ENCODE measurements around the gene GLCCI1. TPM values are rescaled to one million over a fixed set of nuclear protein-coding genes. Genes with fewer than 3 reads are reported as not detected.
A peak's percentile ranks its signal among the peaks of the same experiment; 100 is the strongest.

The GLCCI1 gene
- total RNA-seq, 1 experiment from 2014 or later: 55.7 TPM

DNA sequence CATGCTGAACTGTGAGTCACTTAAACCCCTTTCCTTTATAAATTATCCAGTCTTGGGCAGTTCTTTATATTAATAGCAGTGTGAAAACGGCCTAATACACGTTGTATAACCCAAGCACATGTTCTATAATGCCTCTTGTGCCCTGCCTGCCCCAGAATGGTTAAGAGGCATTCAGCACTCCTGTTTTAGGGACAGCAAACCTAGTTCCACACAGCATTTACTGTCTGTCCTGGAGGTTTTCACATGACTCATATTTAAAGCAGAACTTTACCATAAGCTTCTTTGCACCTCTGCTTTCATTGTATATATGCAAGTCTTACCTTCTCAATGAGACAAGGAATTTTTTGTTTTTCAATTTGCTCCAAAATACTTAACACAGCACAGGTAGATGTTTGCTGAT, 148.6 kb downstream of the GLCCI1 start:
- Histone ChIP-seq H3K4me1 (ENCODE audit: low read length) (peaks cover 25% of the 10 kb centered on the region), H3K27me3 (ENCODE audit: low read length) (no peaks in the 10 kb centered on the region), H3K4me2 (ENCODE audit: low read depth, low read length, poor library complexity, severe bottlenecking) (no peak overlapping the region), H3K27ac (ENCODE audit: low read length) (no peak overlapping the region), H3K9ac (ENCODE audit: low read length) (no peak overlapping the region), H2AFZ (ENCODE audit: low read length) (no peak overlapping the region), H3K9me2 (replicated peaks; ENCODE audit: insufficient read depth, low read length) (no peaks in the 10 kb centered on the region), H4K20me1 (ENCODE audit: insufficient read depth, low read depth, low read length) (no peaks in the 10 kb centered on the region), H3K36me3 (ENCODE audit: insufficient read depth, low read length) (no peaks in the 10 kb centered on the region), H3K9me3 (ENCODE audit: low read length) (no peaks in the 10 kb centered on the region), H3K79me2 (ENCODE audit: low read length) (no peaks in the 10 kb centered on the region), H3K4me3 (ENCODE audit: low read length) (no peak overlapping the region)
- DNase-seq: no peak

DNA sequence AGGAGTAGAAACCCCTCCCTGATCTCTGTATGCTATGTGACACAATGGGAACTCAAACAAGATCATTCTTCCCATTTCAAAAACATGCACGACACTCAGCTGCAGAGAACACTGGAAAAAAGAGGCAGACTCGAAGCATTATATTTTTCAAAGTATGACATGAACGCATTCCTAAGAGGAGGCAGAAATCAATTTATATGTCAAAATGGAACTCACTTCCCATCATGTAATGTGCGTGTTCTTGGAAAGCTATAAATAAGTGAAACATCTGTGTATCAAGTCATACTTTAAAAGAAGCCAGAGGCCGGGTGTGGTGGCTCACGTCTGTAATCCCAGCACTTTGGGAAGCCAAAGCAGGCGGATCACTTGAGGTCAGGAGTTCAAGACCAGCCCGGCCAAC, 150.7 kb downstream of the GLCCI1 start:
- no peak overlapping the region for H2AFZ ChIP-seq (ENCODE audit: low read length)
- H3K9me2 ChIP-seq (replicated peaks; ENCODE audit: insufficient read depth, low read length): no peaks in the 10 kb centered on the region
- H4K20me1 ChIP-seq (ENCODE audit: insufficient read depth, low read depth, low read length): no peaks in the 10 kb centered on the region
- H3K4me3 ChIP-seq (ENCODE audit: low read length): no peak overlapping the region
- peaks cover 25% of the 10 kb centered on the region for H3K4me1 ChIP-seq (ENCODE audit: low read length)
- H3K79me2 ChIP-seq (ENCODE audit: low read length): no peaks in the 10 kb centered on the region
- H3K4me2 ChIP-seq (ENCODE audit: low read depth, low read length, poor library complexity, severe bottlenecking): no peak overlapping the region
- no peaks in the 10 kb centered on the region for H3K27me3 ChIP-seq (ENCODE audit: low read length)
- no peaks in the 10 kb centered on the region for H3K36me3 ChIP-seq (ENCODE audit: insufficient read depth, low read length)
- no peak for DNase-seq
- no peak overlapping the region for H3K9ac ChIP-seq (ENCODE audit: low read length)
- H3K9me3 ChIP-seq (ENCODE audit: low read length): no peaks in the 10 kb centered on the region
- H3K27ac ChIP-seq (ENCODE audit: low read length): no peak overlapping the region

DNA sequence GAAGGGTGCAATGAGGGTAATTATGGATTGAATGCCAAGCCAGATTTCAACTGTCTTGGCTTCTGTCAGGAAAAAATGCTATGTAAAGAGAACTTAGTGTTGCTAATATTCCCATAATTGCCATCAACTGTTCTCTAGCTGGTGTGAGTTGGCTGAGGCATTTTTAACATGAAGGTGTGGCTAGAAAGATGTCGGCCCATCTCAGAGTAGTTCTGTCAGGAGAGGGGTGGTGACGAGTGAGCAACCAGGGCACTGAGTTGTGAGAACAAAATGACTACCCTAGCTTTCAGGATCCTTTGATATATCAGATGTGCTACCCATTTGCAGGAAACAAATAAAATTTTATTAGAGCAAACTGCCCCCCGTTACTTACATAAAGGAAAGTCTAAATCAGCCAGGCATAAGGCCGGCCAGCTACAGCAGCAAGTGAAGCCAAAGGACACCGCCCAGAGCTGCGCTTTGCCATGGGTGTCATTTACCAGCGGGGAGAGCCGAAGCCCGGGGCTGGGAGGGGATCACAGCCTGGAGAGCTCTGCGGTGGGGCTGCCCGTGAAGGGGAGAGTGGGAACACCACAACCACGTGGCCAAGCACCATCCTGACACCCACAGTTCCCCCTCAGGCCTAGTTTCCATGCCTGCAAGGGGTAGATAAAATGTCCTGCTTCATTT, 151.9 kb downstream of the GLCCI1 start:
- Histone ChIP-seq H3K4me1 (ENCODE audit: low read length) (peaks cover 21% of the 10 kb centered on the region), H3K27me3 (ENCODE audit: low read length) (no peaks in the 10 kb centered on the region), H3K79me2 (ENCODE audit: low read length) (no peaks in the 10 kb centered on the region), H4K20me1 (ENCODE audit: insufficient read depth, low read depth, low read length) (no peaks in the 10 kb centered on the region), H3K9me2 (replicated peaks; ENCODE audit: insufficient read depth, low read length) (no peaks in the 10 kb centered on the region), H3K9me3 (ENCODE audit: low read length) (no peaks in the 10 kb centered on the region), H3K9ac (ENCODE audit: low read length) (no peak overlapping the region), H3K36me3 (ENCODE audit: insufficient read depth, low read length) (no peaks in the 10 kb centered on the region), H3K27ac (ENCODE audit: low read length) (no peak overlapping the region), H3K4me2 (ENCODE audit: low read depth, low read length, poor library complexity, severe bottlenecking) (no peak overlapping the region), H2AFZ (ENCODE audit: low read length) (no peak overlapping the region), H3K4me3 (ENCODE audit: low read length) (no peak overlapping the region)
- DNase-seq: no peak

DNA sequence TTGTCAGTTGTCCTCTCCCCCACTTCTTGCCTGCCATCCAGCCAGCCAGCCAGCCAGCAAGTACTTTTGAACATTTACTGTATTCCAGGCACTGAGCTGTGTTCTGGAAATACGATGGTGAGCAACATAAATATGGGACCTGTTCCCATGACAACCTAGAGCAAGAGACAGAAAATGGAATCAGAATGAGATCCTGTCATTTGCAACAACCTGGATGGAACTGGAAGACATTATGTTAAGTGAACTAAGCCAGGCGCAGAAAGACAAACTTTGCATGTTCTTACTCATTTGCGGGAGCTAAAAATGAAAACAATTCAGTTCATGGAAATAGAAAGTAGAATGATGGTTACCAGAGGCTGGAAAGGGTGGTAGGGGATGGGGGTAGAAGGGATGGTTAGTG, 152.6 kb downstream of the GLCCI1 start:
- DNase-seq: no peak
- Histone ChIP-seq H3K27ac (ENCODE audit: low read length) (no peak overlapping the region), H3K9ac (ENCODE audit: low read length) (no peak overlapping the region), H3K9me2 (replicated peaks; ENCODE audit: insufficient read depth, low read length) (no peaks in the 10 kb centered on the region), H4K20me1 (ENCODE audit: insufficient read depth, low read depth, low read length) (no peaks in the 10 kb centered on the region), H3K9me3 (ENCODE audit: low read length) (no peaks in the 10 kb centered on the region), H2AFZ (ENCODE audit: low read length) (no peak overlapping the region), H3K27me3 (ENCODE audit: low read length) (no peaks in the 10 kb centered on the region), H3K4me1 (ENCODE audit: low read length) (peaks cover 22% of the 10 kb centered on the region), H3K4me3 (ENCODE audit: low read length) (no peak overlapping the region), H3K79me2 (ENCODE audit: low read length) (no peaks in the 10 kb centered on the region), H3K4me2 (ENCODE audit: low read depth, low read length, poor library complexity, severe bottlenecking) (no peak overlapping the region), H3K36me3 (ENCODE audit: insufficient read depth, low read length) (no peaks in the 10 kb centered on the region)

DNA sequence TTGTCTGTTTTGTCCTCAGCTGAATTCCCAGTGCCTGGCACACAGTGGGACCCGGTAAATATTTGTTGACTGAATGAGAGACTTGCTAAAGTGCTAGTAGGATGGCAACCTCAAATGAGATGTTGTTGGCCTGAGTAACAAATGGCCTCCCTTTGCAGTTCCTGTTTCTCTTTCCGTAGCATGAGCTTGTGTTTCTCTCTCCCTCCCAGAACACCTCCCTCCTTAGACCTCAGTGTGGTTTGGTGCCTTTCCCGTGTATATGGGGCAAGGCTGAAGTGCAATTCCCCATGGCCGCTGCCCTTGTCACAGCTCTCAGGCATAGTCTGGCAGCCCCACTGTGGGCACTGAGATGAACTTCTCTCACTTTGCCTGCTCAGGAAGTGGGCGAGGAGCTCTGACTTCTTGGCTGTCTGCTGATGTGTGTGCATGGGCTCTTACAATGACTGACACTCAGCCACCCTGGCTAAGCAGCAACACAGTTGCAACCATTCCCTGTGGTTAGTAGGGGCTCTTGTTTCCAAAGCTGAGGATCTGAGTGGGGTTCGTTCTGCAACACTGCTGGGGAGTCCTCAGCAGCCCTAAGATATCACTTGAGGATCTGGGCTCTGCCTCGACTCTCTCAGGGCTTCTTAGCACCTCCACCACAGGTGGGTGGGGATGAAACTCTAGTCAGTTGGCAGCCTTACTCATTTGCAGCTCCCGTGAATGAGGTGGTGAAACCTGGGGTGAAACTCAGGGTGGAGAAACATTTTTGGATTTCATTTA, 157.3 kb downstream of the GLCCI1 start:
- no peak overlapping the region for H3K9ac ChIP-seq (ENCODE audit: low read length)

DNA sequence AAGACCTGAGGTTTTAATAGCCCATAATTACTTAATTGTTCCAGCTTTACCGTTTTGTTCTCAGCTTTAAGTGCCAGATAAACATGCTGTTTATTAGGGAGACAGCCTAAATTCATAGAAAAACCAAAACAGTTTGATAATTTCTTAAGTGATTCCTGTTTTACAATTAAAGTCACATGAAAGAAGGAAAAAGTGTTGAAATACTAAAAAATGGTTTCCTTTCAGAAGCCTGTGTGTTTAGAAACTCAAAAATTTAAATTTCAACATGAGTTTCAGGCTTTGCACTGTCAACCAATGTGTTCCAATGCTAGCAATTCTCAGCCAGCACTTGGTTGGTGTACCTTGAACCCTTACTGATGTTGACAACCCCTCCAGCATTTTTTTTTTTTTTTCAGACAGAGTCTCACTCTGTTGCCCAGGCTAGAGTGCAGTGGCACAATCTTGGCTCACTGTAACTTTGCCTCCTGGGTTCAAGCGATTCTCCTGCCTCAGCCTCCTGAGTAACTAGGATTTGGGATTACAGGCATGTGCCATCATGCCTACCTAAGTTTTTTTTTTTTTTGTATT, 158.1 kb downstream of the GLCCI1 start:
- Histone ChIP-seq H3K4me2 (ENCODE audit: low read depth, low read length, poor library complexity, severe bottlenecking) (no peak overlapping the region), H3K9ac (ENCODE audit: low read length) (no peak overlapping the region), H3K4me1 (ENCODE audit: low read length) (peaks cover 14% of the 10 kb centered on the region), H3K4me3 (ENCODE audit: low read length) (no peak overlapping the region), H2AFZ (ENCODE audit: low read length) (no peak overlapping the region), H3K79me2 (ENCODE audit: low read length) (no peaks in the 10 kb centered on the region), H3K36me3 (ENCODE audit: insufficient read depth, low read length) (no peaks in the 10 kb centered on the region), H4K20me1 (ENCODE audit: insufficient read depth, low read depth, low read length) (no peaks in the 10 kb centered on the region), H3K27me3 (ENCODE audit: low read length) (no peaks in the 10 kb centered on the region), H3K27ac (ENCODE audit: low read length) (no peak overlapping the region), H3K9me2 (replicated peaks; ENCODE audit: insufficient read depth, low read length) (no peaks in the 10 kb centered on the region), H3K9me3 (ENCODE audit: low read length) (no peaks in the 10 kb centered on the region)
- DNase-seq: no peak

More for the DNA sequence above, 157.3 kb downstream of the GLCCI1 start:
- Histone ChIP-seq H3K36me3 (ENCODE audit: insufficient read depth, low read length) (no peaks in the 10 kb centered on the region), H3K27me3 (ENCODE audit: low read length) (no peaks in the 10 kb centered on the region), H2AFZ (ENCODE audit: low read length) (peak overlapping the region; percentile 46; the same call in 1 of the 2 replicates), H3K27ac (ENCODE audit: low read length) (no peak overlapping the region), H3K4me2 (ENCODE audit: low read depth, low read length, poor library complexity, severe bottlenecking) (peak overlapping the region; percentile 2), H3K9me3 (ENCODE audit: low read length) (no peaks in the 10 kb centered on the region), H3K4me1 (ENCODE audit: low read length) (peaks cover 22% of the 10 kb centered on the region), H3K9me2 (replicated peaks; ENCODE audit: insufficient read depth, low read length) (no peaks in the 10 kb centered on the region), H3K4me3 (ENCODE audit: low read length) (no peak overlapping the region), H3K79me2 (ENCODE audit: low read length) (no peaks in the 10 kb centered on the region), H4K20me1 (ENCODE audit: insufficient read depth, low read depth, low read length) (no peaks in the 10 kb centered on the region)
- peak; percentile 51 for DNase-seq

DNA sequence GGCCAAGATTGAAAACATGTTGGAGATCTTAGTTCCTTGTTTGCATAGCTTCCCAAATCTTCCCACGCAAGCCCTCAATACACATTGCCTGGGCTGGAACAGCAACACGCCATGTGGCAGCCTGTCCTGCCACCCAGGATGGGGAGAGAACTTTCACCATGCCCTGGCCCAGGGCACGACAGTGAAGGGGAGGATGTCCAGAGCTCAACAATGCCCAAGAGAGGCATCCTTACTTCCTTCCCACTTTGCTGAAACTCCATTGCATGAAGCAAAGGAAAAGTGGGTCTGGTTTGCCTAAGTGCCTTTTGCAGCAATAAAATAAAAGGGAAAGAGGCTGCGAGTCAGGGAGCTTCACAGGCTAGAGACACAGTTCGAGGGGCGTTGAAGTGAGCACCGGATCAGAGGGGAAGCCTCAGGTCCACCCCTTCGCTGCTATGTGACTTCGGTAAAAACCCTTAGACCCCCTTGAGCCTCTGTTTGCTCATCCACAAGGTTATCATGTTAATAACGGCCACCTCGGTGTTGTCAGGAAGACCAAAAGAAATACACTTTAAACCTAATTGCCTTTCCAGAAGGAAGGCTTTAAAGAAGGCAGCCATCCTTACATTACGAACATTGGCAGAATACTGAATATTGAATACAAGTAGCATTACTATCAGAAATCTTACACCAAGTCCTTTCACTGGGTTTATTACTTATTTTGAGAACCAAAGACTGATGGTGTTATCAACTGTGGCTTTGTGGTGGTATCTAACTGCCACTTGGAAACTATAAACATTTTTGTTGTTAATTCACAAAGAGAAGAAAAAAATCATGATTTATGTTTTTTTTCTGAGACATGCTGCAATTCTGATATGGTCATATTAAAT, 160.1 kb downstream of the GLCCI1 start:
- no peaks in the 10 kb centered on the region for H3K9me3 ChIP-seq (ENCODE audit: low read length)
- H3K27me3 ChIP-seq (ENCODE audit: low read length): no peaks in the 10 kb centered on the region
- no peak overlapping the region for H3K4me2 ChIP-seq (ENCODE audit: low read depth, low read length, poor library complexity, severe bottlenecking)
- no peak overlapping the region for H2AFZ ChIP-seq (ENCODE audit: low read length)
- H3K9me2 ChIP-seq (replicated peaks; ENCODE audit: insufficient read depth, low read length): no peaks in the 10 kb centered on the region
- no peak for DNase-seq
- no peak overlapping the region for H3K27ac ChIP-seq (ENCODE audit: low read length)
- peaks cover 11% of the 10 kb centered on the region; the same call in 1 of the 2 replicates for H3K4me1 ChIP-seq (ENCODE audit: low read length)
- no peaks in the 10 kb centered on the region for H4K20me1 ChIP-seq (ENCODE audit: insufficient read depth, low read depth, low read length)
- H3K79me2 ChIP-seq (ENCODE audit: low read length): no peaks in the 10 kb centered on the region
- H3K4me3 ChIP-seq (ENCODE audit: low read length): no peak overlapping the region
- H3K36me3 ChIP-seq (ENCODE audit: insufficient read depth, low read length): no peaks in the 10 kb centered on the region
- H3K9ac ChIP-seq (ENCODE audit: low read length): no peak overlapping the region

DNA sequence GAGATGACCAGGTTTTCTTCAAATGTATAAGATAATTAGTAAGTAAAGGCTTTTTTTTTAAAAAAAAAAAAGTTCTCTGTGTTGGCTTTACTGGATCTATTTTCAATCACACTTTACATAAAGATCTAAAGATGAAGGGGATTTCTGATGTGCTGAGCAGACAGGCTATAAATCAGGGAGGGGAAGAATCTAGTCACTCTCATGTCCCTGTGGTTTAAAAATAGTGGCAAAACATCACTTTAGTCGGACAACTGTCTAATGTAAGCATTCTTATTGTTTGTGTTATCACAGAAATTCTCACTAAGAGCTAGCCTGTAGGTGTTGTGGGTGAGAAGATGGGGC, 160.7 kb downstream of the GLCCI1 start:
- Histone ChIP-seq H3K4me2 (ENCODE audit: low read depth, low read length, poor library complexity, severe bottlenecking) (no peak overlapping the region), H3K36me3 (ENCODE audit: insufficient read depth, low read length) (no peaks in the 10 kb centered on the region), H3K27ac (ENCODE audit: low read length) (no peak overlapping the region), H3K27me3 (ENCODE audit: low read length) (no peaks in the 10 kb centered on the region), H3K4me1 (ENCODE audit: low read length) (peaks cover 11% of the 10 kb centered on the region; the same call in 1 of the 2 replicates), H3K9me2 (replicated peaks; ENCODE audit: insufficient read depth, low read length) (no peaks in the 10 kb centered on the region), H2AFZ (ENCODE audit: low read length) (no peak overlapping the region), H3K4me3 (ENCODE audit: low read length) (no peak overlapping the region), H3K9me3 (ENCODE audit: low read length) (no peaks in the 10 kb centered on the region), H3K79me2 (ENCODE audit: low read length) (no peaks in the 10 kb centered on the region), H4K20me1 (ENCODE audit: insufficient read depth, low read depth, low read length) (no peaks in the 10 kb centered on the region), H3K9ac (ENCODE audit: low read length) (no peak overlapping the region)
- no peak for DNase-seq

Measured in Karpas-422 (cell line).